Umbilical cord (tissue), 2 donors: ENCODE measurements around the gene RRP15. TPM values are rescaled to one million over a fixed set of nuclear protein-coding genes. Genes with fewer than 3 reads are reported as not detected.

Experiments
- DNase-seq: peaks from one replicate; pipeline ENCODE4 v3.0.0-alpha.2; 2015; ENCODE audit warnings: low spot score
- total RNA-seq: library from RNA; depleted of rRNA; stranded (reverse); fragments of >200 nt; gene quantifications from one replicate; pipeline ENCODE4 v1.2.3, GENCODE V29; 2014; ENCODE audit warnings: low replicate concordance; ENCODE audit not compliant: insufficient read depth

The RRP15 gene
- 12.0 TPM for total RNA-seq

- peak; percentile 94 for DNase-seq
These were observed at the start of gene RRP15 for GRCh38 chr1:218284917-218285635. RRP15 (plus strand) TSS chr1:218285293; CDS start chr1:218285317, 24 bp downstream.

GRCh38 chr1:218242171-218242570 lies 42.9 kb upstream of the RRP15 start:
- DNase-seq: no peak

DNA sequence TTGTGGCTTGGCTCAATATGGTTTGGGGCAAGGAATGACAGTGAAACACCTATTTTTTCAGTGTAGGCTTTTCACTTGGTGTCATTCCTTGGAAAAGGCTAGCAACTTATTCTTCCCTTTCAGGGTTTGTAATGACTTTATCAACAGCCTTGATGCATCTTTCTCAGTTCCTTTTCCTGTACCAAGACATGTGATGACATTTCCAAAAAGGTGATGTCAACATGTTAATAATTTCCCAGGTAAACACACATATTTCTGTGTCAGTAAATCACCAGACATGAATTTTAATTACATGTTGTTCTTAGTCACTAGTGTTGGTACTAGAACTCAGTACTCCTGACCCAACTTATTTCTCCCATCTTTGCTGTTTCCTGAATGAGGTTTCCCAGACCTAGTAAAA lies 37.8 kb upstream of the RRP15 start:
- DNase-seq: no peak

GRCh38 chr1:218249338-218250140 lies 35.6 kb upstream of the RRP15 start:
- no peak for DNase-seq

DNA sequence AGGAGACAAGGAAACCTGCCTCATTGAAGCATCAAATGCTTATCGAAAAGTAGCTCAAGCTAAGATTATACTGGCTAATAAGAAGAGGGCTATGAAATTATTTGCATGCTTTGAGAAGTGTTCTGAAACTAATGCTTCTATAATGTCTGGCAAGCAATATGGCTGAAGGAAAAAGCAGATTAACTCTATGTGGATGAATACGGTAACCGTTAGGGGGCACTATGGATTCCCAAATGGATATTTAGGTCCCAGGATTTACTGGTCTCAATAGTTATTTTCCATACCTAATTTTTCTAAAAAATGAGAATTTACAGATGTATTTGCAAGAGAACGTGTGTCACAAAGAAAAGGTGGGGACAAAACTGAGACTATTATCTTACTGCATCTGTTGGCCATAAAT lies 34.6 kb upstream of the RRP15 start:
- no peak for DNase-seq

- no peak for DNase-seq
These were observed 30.7 kb upstream of the RRP15 start for GRCh38 chr1:218254296-218254946.

GRCh38 chr1:218255090-218255489 lies 30.0 kb upstream of the RRP15 start:
- DNase-seq: no peak

- no peak for DNase-seq
These were observed 27.7 kb upstream of the RRP15 start for GRCh38 chr1:218257371-218257770.

- no peak for DNase-seq
These were observed 27.1 kb upstream of the RRP15 start for GRCh38 chr1:218257971-218258370.

- DNase-seq: no peak
These were observed 25.8 kb upstream of the RRP15 start for GRCh38 chr1:218259339-218259738.

GRCh38 chr1:218259800-218260199 lies 25.3 kb upstream of the RRP15 start:
- no peak for DNase-seq

GRCh38 chr1:218262259-218262658 lies 22.8 kb upstream of the RRP15 start:
- DNase-seq: no peak

DNA sequence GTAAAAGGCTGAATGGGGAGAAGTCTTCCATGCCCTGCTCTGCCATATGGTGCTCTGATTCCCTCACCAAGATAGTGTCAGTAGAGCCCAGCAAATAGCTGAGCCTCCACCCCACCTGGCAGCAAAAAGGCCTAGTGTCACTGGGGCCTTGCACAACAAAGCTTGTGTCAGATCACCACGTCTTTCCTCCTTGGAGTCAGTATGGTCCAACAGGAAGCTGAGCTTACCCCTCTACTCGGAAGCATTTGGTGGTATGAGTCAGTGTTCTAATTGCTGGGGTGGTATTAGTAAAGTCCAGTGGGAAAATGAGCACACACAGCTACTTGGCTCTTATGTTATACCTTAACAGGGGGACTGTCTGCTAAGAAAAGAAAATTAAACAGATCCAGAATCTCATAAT lies 18.7 kb upstream of the RRP15 start:
- no peak for DNase-seq

DNA sequence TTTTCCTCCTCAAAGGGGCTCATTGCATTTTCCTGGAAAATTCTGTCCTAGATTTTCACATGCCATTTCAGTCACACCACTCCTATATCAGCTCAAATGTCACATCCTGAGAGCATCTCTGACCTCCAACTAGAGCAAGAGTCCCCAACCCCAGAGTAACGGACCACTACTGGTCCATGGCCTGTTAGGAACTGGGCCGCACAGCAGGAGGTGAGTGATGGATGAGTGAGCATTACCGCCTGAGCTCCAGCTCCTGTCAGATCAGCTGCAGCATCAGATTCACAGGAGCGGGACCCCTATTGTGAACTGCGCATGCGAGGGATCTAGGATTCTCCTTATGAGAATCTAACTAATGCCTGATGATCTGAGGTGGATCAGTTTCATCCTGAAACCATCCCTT lies 12.7 kb upstream of the RRP15 start:
- no peak for DNase-seq

DNA sequence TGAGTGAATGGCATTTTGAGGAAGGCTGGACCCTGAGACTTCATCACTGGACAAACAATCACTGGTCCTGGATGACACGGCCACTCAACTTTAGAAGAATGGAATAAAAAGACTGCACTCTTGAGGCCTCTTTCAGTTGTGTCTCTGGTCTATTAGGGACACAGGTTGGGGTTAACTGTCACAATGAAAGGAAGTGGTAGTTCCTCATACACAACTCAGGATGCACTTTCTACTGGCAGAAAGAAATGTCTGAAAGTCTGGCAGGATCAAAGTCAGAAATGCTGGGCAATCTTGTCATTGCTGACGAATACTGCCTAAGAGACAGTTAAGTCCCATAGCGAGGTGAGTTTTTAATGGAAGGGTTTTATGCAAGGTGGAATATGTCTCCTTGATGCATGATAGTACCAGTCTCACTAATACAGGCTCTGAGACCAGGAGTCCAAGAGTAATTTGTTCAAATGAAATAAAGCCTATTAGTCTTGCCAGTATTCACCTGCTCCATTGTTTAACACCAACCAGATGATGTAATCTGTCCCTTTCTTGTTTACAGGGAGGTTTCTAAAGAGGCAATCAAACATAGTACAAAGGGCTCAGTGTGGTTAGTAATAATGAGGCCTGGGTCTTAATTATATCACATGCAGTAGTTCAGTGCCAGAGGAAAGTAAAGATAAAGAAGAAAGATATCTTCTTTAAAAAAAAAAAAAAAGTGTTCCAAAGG lies 11.2 kb upstream of the RRP15 start:
- no peak for DNase-seq

DNA sequence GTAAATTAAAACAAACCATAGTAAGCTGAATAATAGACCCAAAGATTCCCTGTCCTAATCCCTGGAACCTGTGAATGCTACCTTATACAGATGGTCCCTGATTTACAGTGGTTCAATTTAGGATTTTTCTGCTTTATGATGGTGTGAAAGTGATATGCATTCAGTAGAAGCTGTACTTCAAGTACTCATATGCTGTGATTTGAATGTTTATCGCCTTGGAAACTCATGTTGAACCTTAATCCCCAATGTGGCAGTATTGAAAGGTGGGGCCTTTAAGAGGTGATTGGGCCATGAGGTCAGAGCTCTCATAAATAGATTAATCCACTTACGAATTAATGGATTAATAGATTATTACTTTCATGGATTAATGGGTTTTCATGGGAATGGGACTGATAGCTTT lies 10.6 kb upstream of the RRP15 start:
- no peak for DNase-seq

- no peak for DNase-seq
These were observed 9.3 kb upstream of the RRP15 start for GRCh38 chr1:218275823-218276222.

- no peak for DNase-seq
These were observed 3.8 kb upstream of the RRP15 start for GRCh38 chr1:218281285-218281684.

DNA sequence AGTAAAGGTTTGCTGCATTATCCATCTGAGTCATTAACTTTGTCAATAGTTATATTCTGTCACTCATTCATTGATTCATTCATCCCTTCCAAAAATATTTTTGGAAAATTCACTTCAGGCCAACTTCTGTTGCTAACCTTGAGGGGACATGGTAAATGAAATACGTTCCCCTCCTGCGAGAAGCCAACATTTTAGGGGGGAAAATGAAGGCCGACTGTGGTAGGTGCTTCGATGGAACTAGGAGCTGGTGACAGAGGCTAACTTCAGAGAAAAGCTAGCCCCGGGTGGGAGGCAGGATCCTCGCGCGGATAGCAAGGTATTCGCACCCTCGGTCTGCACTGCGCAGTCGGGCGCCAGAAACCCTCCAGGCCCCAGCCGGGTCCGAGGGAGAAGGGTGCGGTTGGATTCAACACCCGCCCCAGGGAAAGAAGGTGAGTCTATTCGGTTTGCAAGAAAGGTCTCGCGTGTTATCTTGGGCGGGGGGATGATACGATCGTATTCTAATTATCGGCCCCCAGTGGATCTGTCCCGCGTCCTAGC lies 646 bp upstream of the RRP15 start:
- DNase-seq: no peak

- no peak for DNase-seq
These were observed 7.4 kb downstream of the RRP15 start for GRCh38 chr1:218292515-218292914.

- no peak for DNase-seq
These were observed 9.5 kb downstream of the RRP15 start for GRCh38 chr1:218294546-218294945.

- DNase-seq: no peak
These were observed 11.1 kb downstream of the RRP15 start for GRCh38 chr1:218296162-218296561.
